ENCODE data around the gene ACER3. TPM values are rescaled to one million over a fixed set of nuclear protein-coding genes. Genes with fewer than 3 reads are reported as not detected.
A peak's percentile ranks its signal among the peaks of the same experiment; 100 is the strongest.

The ACER3 gene
- total RNA-seq, 1 donor from 2014 or later = 27.6 TPM

DNA sequence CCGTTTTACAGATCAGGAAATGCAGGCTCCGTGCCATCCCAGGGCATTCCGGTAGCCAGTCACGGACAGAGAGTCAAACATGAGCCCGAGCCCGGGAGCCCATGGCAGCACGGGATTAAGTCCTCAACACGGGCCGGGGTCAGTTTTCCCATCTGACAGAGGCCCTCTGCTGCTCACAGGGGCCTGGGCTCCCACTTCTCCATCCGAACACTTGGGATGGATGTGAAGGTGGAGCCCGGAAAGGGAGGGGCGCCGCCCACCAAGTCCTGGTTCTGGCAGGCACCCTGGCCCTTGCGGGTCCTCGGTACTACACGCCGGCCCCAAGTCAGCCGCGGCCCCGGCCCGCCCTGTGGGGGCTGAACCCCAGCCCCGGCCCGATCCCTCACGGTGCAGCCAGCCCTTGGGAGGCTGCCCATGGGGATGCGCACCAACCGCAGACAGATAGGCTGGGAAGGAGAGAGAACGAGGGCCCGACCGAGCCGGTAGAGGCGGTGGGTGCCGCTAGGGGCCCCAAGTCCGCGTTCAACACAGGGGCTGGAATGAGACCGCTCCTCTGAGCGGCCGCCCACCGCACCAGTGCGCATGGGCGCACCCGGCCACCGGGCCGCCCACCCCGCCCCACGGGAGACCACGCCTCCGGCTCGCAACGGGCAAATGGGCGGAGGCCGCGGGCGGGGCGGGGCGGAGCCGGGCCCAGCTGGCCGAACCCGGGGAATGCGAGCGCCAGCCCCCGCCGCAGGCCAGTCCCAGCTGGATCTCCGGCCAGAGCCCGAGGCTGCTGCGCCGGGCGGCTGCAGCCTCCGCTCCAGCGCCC, 205.7 kb downstream of the ACER3 start, which contains the start of gene CAPN5:
Gene CAPN5, plus strand, starts transcription at position 743 of the 814 bp plus-strand sequence. CDS start 17,916 bp downstream, outside the sequence.
- no peaks in the 10 kb centered on the region for H3K36me3 ChIP-seq (ENCODE audit: control insufficient read depth, insufficient read depth, low read length)
- H3K4me3 ChIP-seq (ENCODE audit: low read depth, low read length) = peak within 1 kb of the TSS; percentile 63
- peak; percentile 51 for DNase-seq (ENCODE audit: low read depth)
- no peaks in the 10 kb centered on the region for H3K27me3 ChIP-seq (ENCODE audit: control insufficient read depth, insufficient read depth, low read length)
- TF ChIP-seq, protein P1, sequence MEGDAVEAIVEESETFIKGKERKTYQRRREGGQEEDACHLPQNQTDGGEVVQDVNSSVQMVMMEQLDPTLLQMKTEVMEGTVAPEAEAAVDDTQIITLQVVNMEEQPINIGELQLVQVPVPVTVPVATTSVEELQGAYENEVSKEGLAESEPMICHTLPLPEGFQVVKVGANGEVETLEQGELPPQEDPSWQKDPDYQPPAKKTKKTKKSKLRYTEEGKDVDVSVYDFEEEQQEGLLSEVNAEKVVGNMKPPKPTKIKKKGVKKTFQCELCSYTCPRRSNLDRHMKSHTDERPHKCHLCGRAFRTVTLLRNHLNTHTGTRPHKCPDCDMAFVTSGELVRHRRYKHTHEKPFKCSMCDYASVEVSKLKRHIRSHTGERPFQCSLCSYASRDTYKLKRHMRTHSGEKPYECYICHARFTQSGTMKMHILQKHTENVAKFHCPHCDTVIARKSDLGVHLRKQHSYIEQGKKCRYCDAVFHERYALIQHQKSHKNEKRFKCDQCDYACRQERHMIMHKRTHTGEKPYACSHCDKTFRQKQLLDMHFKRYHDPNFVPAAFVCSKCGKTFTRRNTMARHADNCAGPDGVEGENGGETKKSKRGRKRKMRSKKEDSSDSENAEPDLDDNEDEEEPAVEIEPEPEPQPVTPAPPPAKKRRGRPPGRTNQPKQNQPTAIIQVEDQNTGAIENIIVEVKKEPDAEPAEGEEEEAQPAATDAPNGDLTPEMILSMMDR (IDR thresholded peaks at IDR 0.05; ENCODE audit: insufficient read depth, low read length, poor library complexity, severe bottlenecking) = peak; percentile 33

DNA sequence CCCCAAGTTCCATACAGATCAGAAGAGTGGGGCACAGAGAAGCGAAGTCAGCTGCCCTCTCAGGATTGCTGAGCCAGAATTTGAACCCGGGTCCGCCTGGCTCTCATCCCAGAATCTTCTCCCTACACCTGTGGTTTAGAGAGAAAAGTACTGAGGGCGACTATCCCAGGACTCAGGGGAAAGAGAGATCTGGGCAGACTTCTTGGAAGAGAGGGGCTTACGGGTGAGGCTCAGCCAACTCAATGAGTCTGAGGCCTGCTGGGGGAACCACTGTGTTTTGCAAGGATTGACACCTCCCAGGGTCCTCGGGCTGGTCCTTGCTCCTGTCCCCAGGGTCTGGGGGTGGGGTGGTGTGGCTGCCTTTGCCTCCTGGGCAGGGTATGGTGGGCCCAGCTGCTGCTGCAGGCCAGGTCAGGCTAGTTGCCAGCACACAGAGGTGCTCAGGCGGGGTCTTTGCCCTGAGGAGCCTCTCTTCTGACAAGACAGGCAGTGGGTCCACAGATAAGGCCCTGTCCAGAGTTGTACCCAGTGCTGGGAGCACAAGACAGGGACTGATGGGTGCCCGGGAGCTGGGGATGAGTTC, 207.2 kb downstream of the ACER3 start:
- DNase-seq (ENCODE audit: low read depth) = no peak
- TF ChIP-seq, protein P1 (IDR thresholded peaks at IDR 0.05; ENCODE audit: insufficient read depth, low read length, poor library complexity, severe bottlenecking) = no peak
- no peaks in the 10 kb centered on the region for H3K27me3 ChIP-seq (ENCODE audit: control insufficient read depth, insufficient read depth, low read length)
- no peak overlapping the region for H3K4me3 ChIP-seq (ENCODE audit: low read depth, low read length)
- no peaks in the 10 kb centered on the region for H3K36me3 ChIP-seq (ENCODE audit: control insufficient read depth, insufficient read depth, low read length)

DNA sequence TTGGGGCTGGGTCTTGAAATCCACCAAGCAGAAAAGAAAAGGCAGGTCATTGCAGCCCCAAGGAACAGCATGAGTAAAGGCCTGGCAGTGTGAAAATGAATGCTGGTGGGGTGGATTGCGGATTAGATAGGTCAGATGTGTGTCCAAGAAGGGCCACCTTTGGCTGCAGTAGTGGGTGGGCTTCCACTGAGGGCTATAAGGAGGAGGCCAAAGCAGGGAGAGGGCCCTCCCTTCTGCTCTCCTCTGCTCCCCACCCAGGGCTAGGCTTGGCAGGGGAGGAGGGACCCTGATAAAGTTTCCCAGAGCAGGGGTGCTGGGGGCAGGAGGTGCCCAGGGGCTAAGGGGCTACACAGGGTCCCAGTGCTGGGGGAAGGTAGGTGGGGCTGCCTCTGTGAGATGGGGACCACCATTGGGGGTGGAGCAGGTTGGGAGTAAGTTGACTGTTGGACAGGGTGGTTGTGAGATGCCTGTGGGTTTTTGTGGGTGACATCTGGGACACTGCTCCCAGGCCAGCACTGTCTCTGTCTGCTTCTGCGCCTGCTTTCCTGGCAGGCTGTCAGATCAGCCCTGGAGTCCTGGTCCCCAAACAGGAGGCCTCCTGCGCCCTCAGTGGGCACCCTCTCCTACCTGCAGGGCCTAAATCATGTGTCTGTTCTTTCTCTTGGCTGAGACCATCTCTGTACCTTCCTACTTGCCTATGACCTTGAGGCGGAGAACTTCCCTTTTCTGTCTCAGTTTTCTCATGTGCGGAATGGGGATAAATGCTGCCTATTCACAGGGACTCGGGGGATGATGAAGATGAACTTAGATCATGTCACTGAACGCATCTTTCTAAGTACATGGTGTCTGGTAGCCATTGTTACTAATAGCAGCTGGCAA, 208.0 kb downstream of the ACER3 start:
- no peak for DNase-seq (ENCODE audit: low read depth)
- TF ChIP-seq, protein P1 (IDR thresholded peaks at IDR 0.05; ENCODE audit: insufficient read depth, low read length, poor library complexity, severe bottlenecking) = no peak
- Histone ChIP-seq H3K36me3 (ENCODE audit: control insufficient read depth, insufficient read depth, low read length) (no peaks in the 10 kb centered on the region), H3K4me3 (ENCODE audit: low read depth, low read length) (no peak overlapping the region), H3K27me3 (ENCODE audit: control insufficient read depth, insufficient read depth, low read length) (no peaks in the 10 kb centered on the region)

DNA sequence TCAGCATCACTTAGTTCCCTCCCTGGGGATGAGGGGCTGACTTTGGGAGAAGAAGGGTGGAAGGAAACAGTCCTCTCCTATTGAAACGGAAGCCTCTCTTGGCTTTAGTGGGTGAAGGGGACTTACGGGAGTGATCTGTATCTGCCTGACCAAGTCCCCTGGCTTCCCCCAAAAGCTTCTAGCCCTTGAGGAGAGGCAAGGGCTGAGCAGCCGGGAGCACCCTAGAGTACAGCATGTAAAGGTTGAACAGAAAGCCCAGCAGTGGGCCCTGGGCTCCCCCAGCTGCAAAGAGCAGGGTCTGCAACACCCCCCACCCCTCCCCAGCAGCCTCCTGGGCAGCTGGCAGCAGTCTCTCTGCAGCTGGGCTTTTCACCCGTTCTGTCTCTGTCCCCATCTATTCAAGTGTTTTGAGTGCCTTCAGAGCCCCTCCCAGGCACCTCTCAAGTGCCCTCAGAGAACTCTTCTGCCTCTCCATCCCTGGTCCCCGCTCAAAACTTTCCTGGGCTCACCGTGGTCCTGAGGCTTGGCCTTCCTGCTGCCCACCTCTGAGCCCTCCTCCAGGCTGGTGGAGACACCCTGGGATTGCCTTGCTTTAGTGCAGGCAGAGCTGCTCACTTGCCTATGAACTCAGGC, 208.7 kb downstream of the ACER3 start:
- no peaks in the 10 kb centered on the region for H3K36me3 ChIP-seq (ENCODE audit: control insufficient read depth, insufficient read depth, low read length)
- no peaks in the 10 kb centered on the region for H3K27me3 ChIP-seq (ENCODE audit: control insufficient read depth, insufficient read depth, low read length)
- H3K4me3 ChIP-seq (ENCODE audit: low read depth, low read length) = no peak overlapping the region
- TF ChIP-seq, protein P1 (IDR thresholded peaks at IDR 0.05; ENCODE audit: insufficient read depth, low read length, poor library complexity, severe bottlenecking) = no peak
- no peak for DNase-seq (ENCODE audit: low read depth)

DNA sequence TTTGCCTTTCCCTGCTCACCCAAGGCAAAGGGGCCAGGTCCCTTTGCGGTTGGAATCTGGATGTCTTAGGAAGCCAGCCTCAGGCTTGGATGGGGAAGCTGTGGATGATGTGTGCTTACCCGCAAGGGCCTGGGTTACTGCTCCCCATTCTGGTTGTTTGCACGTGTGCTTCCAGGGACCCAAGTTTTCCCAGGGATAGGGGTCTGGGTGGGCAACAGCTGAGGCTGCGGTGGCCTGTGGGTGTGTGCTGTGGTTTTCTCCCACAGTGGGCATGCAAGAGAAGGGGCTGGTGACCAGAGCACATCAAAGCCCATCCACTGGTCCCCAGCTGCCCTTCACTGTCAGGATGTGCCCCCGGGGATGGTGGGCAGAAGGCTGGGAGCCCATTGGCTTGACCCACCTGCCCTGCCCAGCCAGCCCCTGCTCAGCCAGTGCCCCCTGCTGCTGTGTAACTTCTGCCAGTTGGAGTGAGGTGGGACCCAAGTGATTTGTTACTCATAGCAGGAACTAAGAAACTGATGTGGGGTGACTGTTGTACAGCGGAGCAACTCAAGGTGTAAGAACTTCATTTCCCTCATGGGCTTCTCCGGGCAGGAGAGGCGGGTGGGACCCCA, 209.4 kb downstream of the ACER3 start:
- Histone ChIP-seq H3K4me3 (ENCODE audit: low read depth, low read length) (no peak overlapping the region), H3K27me3 (ENCODE audit: control insufficient read depth, insufficient read depth, low read length) (no peaks in the 10 kb centered on the region), H3K36me3 (ENCODE audit: control insufficient read depth, insufficient read depth, low read length) (no peaks in the 10 kb centered on the region)
- no peak for DNase-seq (ENCODE audit: low read depth)
- TF ChIP-seq, protein P1 (IDR thresholded peaks at IDR 0.05; ENCODE audit: insufficient read depth, low read length, poor library complexity, severe bottlenecking) = no peak
